ENCODE data around the gene RNU1-1.
"Not testable (repeated sequence)": the region's sequence is repeated elsewhere in the genome, so short reads cannot be mapped to it uniquely, and the experiment has no call there.

RNU1-1 gene

GRCh38 chr1:16514107-16515055 lies at the start of gene RNU1-1:
TSS of gene RNU1-1 (minus strand) at chr1:16514285.
- peak within 1 kb of the TSS; percentile 34; the same call in 1 of the 2 replicates for H3K4me3 ChIP-seq (ENCODE audit: low read depth, low read length)
- DNase-seq (ENCODE audit: low read depth) = peak; percentile 24

GRCh38 chr1:16561035-16561434 lies 47.0 kb upstream of the RNU1-1 start:
- not testable (repeated sequence) for DNase-seq (ENCODE audit: low read depth); H3K4me3 ChIP-seq (ENCODE audit: low read depth, low read length)

- not testable (repeated sequence) for H3K4me3 ChIP-seq (ENCODE audit: low read depth, low read length); DNase-seq (ENCODE audit: low read depth)
Measured at GRCh38 chr1:16560498-16560897, 46.4 kb upstream of the RNU1-1 start.

GRCh38 chr1:16559688-16560087 lies 45.6 kb upstream of the RNU1-1 start:
- not testable (repeated sequence) for H3K4me3 ChIP-seq (ENCODE audit: low read depth, low read length); DNase-seq (ENCODE audit: low read depth)

GRCh38 chr1:16557034-16557433 lies 42.9 kb upstream of the RNU1-1 start:
- not testable (repeated sequence) for H3K4me3 ChIP-seq (ENCODE audit: low read depth, low read length); DNase-seq (ENCODE audit: low read depth)

GRCh38 chr1:16553244-16553643 lies 39.2 kb upstream of the RNU1-1 start:
- H3K4me3 ChIP-seq (ENCODE audit: low read depth, low read length) = not testable (repeated sequence)

GRCh38 chr1:16550212-16550918 lies 36.3 kb upstream of the RNU1-1 start:
- not testable (repeated sequence) for H3K4me3 ChIP-seq (ENCODE audit: low read depth, low read length); DNase-seq (ENCODE audit: low read depth)

More at GRCh38 chr1:16553244-16553643, 39.2 kb upstream of the RNU1-1 start:
- not testable (repeated sequence) for DNase-seq (ENCODE audit: low read depth)

GRCh38 chr1:16549545-16549944 lies 35.5 kb upstream of the RNU1-1 start:
- not testable (repeated sequence) for DNase-seq (ENCODE audit: low read depth); H3K4me3 ChIP-seq (ENCODE audit: low read depth, low read length)

- DNase-seq (ENCODE audit: low read depth); H3K4me3 ChIP-seq (ENCODE audit: low read depth, low read length): not testable (repeated sequence)
Measured at GRCh38 chr1:16547502-16548241, 33.6 kb upstream of the RNU1-1 start.

- not testable (repeated sequence) for H3K4me3 ChIP-seq (ENCODE audit: low read depth, low read length); DNase-seq (ENCODE audit: low read depth)
Measured at GRCh38 chr1:16545682-16546095, 31.6 kb upstream of the RNU1-1 start.

- not testable (repeated sequence) for DNase-seq (ENCODE audit: low read depth); H3K4me3 ChIP-seq (ENCODE audit: low read depth, low read length)
Measured at GRCh38 chr1:16540421-16540893, 26.4 kb upstream of the RNU1-1 start.

GRCh38 chr1:16537528-16537927 lies 23.4 kb upstream of the RNU1-1 start:
- DNase-seq (ENCODE audit: low read depth); H3K4me3 ChIP-seq (ENCODE audit: low read depth, low read length): not testable (repeated sequence)

- DNase-seq (ENCODE audit: low read depth); H3K4me3 ChIP-seq (ENCODE audit: low read depth, low read length): not testable (repeated sequence)
Measured at GRCh38 chr1:16536796-16537195, 22.7 kb upstream of the RNU1-1 start.

GRCh38 chr1:16535898-16536297 lies 21.8 kb upstream of the RNU1-1 start:
- DNase-seq (ENCODE audit: low read depth); H3K4me3 ChIP-seq (ENCODE audit: low read depth, low read length): not testable (repeated sequence)

- not testable (repeated sequence) for DNase-seq (ENCODE audit: low read depth); H3K4me3 ChIP-seq (ENCODE audit: low read depth, low read length)
Measured at GRCh38 chr1:16535487-16535886, 21.4 kb upstream of the RNU1-1 start.

GRCh38 chr1:16534829-16535456 lies 20.9 kb upstream of the RNU1-1 start:
- DNase-seq (ENCODE audit: low read depth) = peak; percentile 12

GRCh38 chr1:16534239-16534828 lies 20.2 kb upstream of the RNU1-1 start:
- not testable (repeated sequence) for H3K4me3 ChIP-seq (ENCODE audit: low read depth, low read length); DNase-seq (ENCODE audit: low read depth)

More at GRCh38 chr1:16534829-16535456, 20.9 kb upstream of the RNU1-1 start:
- H3K4me3 ChIP-seq (ENCODE audit: low read depth, low read length) = not testable (repeated sequence)
